ENCODE results near the gene PDE6G.
"Not testable (repeated sequence)": the region's sequence is repeated elsewhere in the genome, so short reads cannot be mapped to it uniquely, and the experiment has no call there.

The PDE6G gene

GRCh38 chr17:81635431-81635830 lies 20.9 kb downstream of the PDE6G start:
- DNase-seq (ENCODE audit: low read depth): no peak

GRCh38 chr17:81631482-81631881 lies 24.9 kb downstream of the PDE6G start:
- no peak for DNase-seq (ENCODE audit: low read depth)

GRCh38 chr17:81630274-81630673 lies 26.1 kb downstream of the PDE6G start:
- DNase-seq (ENCODE audit: low read depth): no peak

GRCh38 chr17:81621494-81622130 lies 34.7 kb downstream of the PDE6G start:
- no peak for DNase-seq (ENCODE audit: low read depth)

- not testable (repeated sequence) for DNase-seq (ENCODE audit: low read depth)
Measured at GRCh38 chr17:81618307-81618706, 38.0 kb downstream of the PDE6G start.

GRCh38 chr17:81616877-81617276 lies 39.5 kb downstream of the PDE6G start:
- no peak for DNase-seq (ENCODE audit: low read depth)

GRCh38 chr17:81615401-81615930 lies 40.9 kb downstream of the PDE6G start:
- DNase-seq (ENCODE audit: low read depth): no peak

GRCh38 chr17:81612172-81612970 lies 44.0 kb downstream of the PDE6G start:
- DNase-seq (ENCODE audit: low read depth): no peak

GRCh38 chr17:81609541-81610311 lies 46.6 kb downstream of the PDE6G start:
- no peak for DNase-seq (ENCODE audit: low read depth)

- DNase-seq (ENCODE audit: low read depth): no peak
Measured at GRCh38 chr17:81608605-81609004, 47.7 kb downstream of the PDE6G start.

GRCh38 chr17:81608082-81608481 lies 48.3 kb downstream of the PDE6G start:
- DNase-seq (ENCODE audit: low read depth): no peak

- DNase-seq (ENCODE audit: low read depth): no peak
Measured at GRCh38 chr17:81607431-81607830, 48.9 kb downstream of the PDE6G start.

GRCh38 chr17:81603846-81604610 lies 52.3 kb downstream of the PDE6G start:
- DNase-seq (ENCODE audit: low read depth): no peak

GRCh38 chr17:81601525-81602120 lies 54.7 kb downstream of the PDE6G start:
- DNase-seq (ENCODE audit: low read depth): peak; percentile 26

Data from stimulated activated CD4-positive, alpha-beta T cell treated with anti-CD3 and anti-CD28 coated beads, Interleukin-2, amount 100 ng/mL, for 4 hours (primary cell).